SIG-M5 (cell line): ENCODE results near the gene RABIF.
"Not testable (repeated sequence)": the region's sequence is repeated elsewhere in the genome, so short reads cannot be mapped to it uniquely, and the experiment has no call there.

Experiments
- DNase-seq: peaks from one replicate; lab custom pipeline; 2025; lab: John Stamatoyannopoulos, UW

RABIF gene

DNA sequence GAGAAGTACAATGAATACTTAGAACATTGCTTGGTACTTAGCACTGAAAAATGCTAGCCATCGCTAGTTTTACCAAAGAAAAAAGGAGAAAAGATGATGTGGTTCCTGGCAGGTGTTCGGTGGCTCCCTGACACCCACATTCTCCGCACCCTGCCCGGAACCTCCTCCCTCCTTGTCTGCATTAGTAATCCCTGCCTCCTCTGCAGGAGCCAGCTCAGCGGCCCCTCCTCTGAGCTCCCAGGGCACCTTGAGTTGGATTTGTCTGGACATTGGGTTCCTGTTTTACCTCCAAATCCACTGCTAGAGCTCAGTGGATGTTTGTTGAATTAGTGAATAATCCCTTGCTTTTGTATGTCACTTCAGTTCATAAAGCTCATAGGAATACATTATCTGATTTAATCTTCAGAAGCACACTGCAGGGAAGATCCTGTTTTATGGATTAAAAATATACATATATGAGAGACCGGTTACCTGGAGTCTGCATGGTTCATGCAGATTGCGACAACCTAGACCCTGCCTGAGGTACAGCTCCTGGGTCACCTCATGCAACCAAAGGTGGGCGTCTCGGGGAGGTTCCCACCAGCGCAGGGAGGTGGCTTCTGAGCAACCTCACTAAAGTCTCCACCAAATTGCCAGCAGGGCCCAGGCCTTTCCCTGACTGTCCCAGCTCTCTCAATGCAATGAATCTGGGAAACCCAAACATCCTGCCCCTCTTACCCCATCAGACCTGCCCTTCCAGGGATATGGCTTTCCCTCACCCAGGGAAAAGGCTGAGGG is 54.0 kb downstream of the RABIF start:
- DNase-seq: no peak

DNA sequence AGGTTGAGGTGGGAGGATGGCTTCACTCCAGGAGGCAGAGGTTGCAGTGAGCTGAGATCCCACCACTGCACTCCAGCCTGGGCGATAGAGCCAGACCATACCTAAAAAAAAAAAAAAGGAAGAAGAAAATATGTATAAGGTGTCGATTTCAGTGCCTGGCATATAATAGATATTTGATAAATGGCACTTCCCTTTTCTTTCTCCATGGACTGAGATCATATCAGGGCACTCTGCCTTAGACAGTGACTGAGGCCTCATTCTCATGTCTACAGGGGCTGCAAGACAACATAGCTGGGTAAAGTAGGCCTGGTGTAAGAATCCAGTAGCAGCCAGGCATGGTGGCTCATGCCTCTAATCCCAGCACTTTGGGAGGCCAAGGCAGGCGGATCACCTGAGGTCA is 57.0 kb downstream of the RABIF start:
- DNase-seq: no peak

- not testable (repeated sequence) for DNase-seq
These were observed 59.7 kb downstream of the RABIF start for GRCh38 chr1:202829223-202829622.
